ENCODE data around the gene SPAG9.
"Not testable (repeated sequence)": the region's sequence is repeated elsewhere in the genome, so short reads cannot be mapped to it uniquely, and the experiment has no call there.

The SPAG9 gene

GRCh38 chr17:51087072-51087757 lies 33.5 kb downstream of the SPAG9 start:
- no peak for DNase-seq

GRCh38 chr17:51085150-51085805 lies 35.4 kb downstream of the SPAG9 start:
- no peak for DNase-seq

- DNase-seq, result no peak
Observed at GRCh38 chr17:51083981-51084380, 36.7 kb downstream of the SPAG9 start.

- not testable (repeated sequence) for DNase-seq
Observed at GRCh38 chr17:51083364-51083763, 37.3 kb downstream of the SPAG9 start.

GRCh38 chr17:51079049-51079448 lies 41.6 kb downstream of the SPAG9 start:
- no peak for DNase-seq

GRCh38 chr17:51078009-51078592 lies 42.6 kb downstream of the SPAG9 start:
- no peak for DNase-seq

GRCh38 chr17:51076821-51077220 lies 43.8 kb downstream of the SPAG9 start:
- no peak for DNase-seq

- no peak for DNase-seq
Observed at GRCh38 chr17:51071556-51071955, 49.1 kb downstream of the SPAG9 start.

- DNase-seq, result no peak
Observed at GRCh38 chr17:51065466-51065865, 55.2 kb downstream of the SPAG9 start.

- DNase-seq, result no peak
Observed at GRCh38 chr17:51064061-51064735, 56.5 kb downstream of the SPAG9 start.

GRCh38 chr17:51060396-51060795 lies 60.3 kb downstream of the SPAG9 start:
- DNase-seq, result no peak

GRCh38 chr17:51059781-51060180 lies 60.9 kb downstream of the SPAG9 start:
- no peak for DNase-seq

- no peak for DNase-seq
Observed at GRCh38 chr17:51057534-51057933, 63.1 kb downstream of the SPAG9 start.

GRCh38 chr17:51056813-51057510 lies 63.7 kb downstream of the SPAG9 start:
- peak in 1 of 2 experiments; percentile 9 for DNase-seq

GRCh38 chr17:51054748-51055147 lies 65.9 kb downstream of the SPAG9 start:
- no peak for DNase-seq

- no peak for DNase-seq
Observed at GRCh38 chr17:51052235-51052634, 68.4 kb downstream of the SPAG9 start.

- DNase-seq, result no peak
Observed at GRCh38 chr17:51050291-51051033, 70.2 kb downstream of the SPAG9 start.

GRCh38 chr17:51046514-51047384 lies 73.9 kb downstream of the SPAG9 start:
- DNase-seq, result no peak

GRCh38 chr17:51046046-51046445 lies 74.6 kb downstream of the SPAG9 start:
- DNase-seq, result no peak

- no peak for DNase-seq
Observed at GRCh38 chr17:51045621-51046020, 75.0 kb downstream of the SPAG9 start.

- no peak for DNase-seq
Observed at GRCh38 chr17:51044976-51045375, 75.7 kb downstream of the SPAG9 start.
